ENCODE measurements around the gene LINGO1. TPM values are rescaled to one million over a fixed set of nuclear protein-coding genes. Genes with fewer than 3 reads are reported as not detected.

Gene LINGO1
- total and polyA plus RNA-seq, 9 of the 15 experiments (the other 6 are each of a cell fraction or from before 2014, with no cell fraction given), result 0.07 to 15.3 (median 2.1) TPM

- H3K27ac ChIP-seq (ENCODE audit: extremely low read depth, low read depth, low read length), result peak overlapping the region; percentile 86
- H3K36me3 ChIP-seq (ENCODE audit: control insufficient read depth, insufficient read depth, low read length), result no peaks in the 10 kb centered on the region; the same call in 2 of the 3 replicates
- H3K27me3 ChIP-seq (ENCODE audit: control insufficient read depth in 2 of 2, insufficient read depth in 2 of 2, low read length in 2 of 2), result no peaks in the 10 kb centered on the region
- H2AFZ ChIP-seq (ENCODE audit: low read depth, low read length), result peak overlapping the region; percentile 89; the same call in 1 of the 2 replicates
- no peak for DNase-seq (ENCODE audit: extremely low read depth in 1 of 4, low spot score in 3 of 4)
- peaks cover 44 to 70% of the 10 kb centered on the region in 2 experiments for H3K4me1 ChIP-seq (replicated peaks in 1 of 2; ENCODE audit: control insufficient read depth in 2 of 2, insufficient read depth in 2 of 2, low read length in 2 of 2)
- ATAC-seq, result no peak
- H3K4me3 ChIP-seq, result no peak overlapping the region
- H4K20me1 ChIP-seq (replicated peaks; ENCODE audit: control insufficient read depth, insufficient read depth, low read length), result no peaks in the 10 kb centered on the region
- 88% methylated on average over 4 of the region's 4 CpGs for WGBS (ENCODE audit: insufficient coverage, low coverage, missing lambda C conversion rate)
- FAIRE-seq, result no peak
- POLR2A ChIA-PET, result interaction anchor here (0.6 kb wide), 1 partner anchor 45 kb away, joined by 3 read pairs; no protein-coding TSS in a partner anchor
- peaks cover 27% of the 10 kb centered on the region; the same call in 2 of the 3 replicates for H3K79me2 ChIP-seq (ENCODE audit: control insufficient read depth, insufficient read depth, low read length)
- in situ Hi-C loops (cut with MboI) (no loop called here), intact Hi-C loops (cut with micrococcal nuclease) (no loop called here)
- peak overlapping the region; percentile 76; the same call in 1 of the 2 replicates for H3K4me2 ChIP-seq (ENCODE audit: insufficient read depth, low read length)
- no peaks in the 10 kb centered on the region for H3K9me1 ChIP-seq (ENCODE audit: control insufficient read depth, insufficient read depth, low read length)
- peak overlapping the region; percentile 72 to 81 for H3K9ac ChIP-seq (ENCODE audit: insufficient read depth in 1 of 2, low read depth in 2 of 2, low read length in 2 of 2)
- CTCF ChIA-PET (ENCODE audit: low intra/inter-chr PET ratio), result no interaction called here
- BruUV-seq (replicated peaks), result no TSS peak
- H3K9me3 ChIP-seq (replicated peaks; ENCODE audit: control insufficient read depth, insufficient read depth, low read depth, low read length), result no peaks in the 10 kb centered on the region
- TF ChIP-seq ZNF239 (CRISPR knock-in tag; IDR thresholded peaks at IDR 0.05), result no peak
- TF ChIP-seq HIVEP1 (CRISPR knock-in tag; IDR thresholded peaks at IDR 0.05), result no peak
- TF ChIP-seq CBX1 (IDR thresholded peaks at IDR 0.05; ENCODE audit: low read depth), result peak; percentile 43; the same call in 1 of the 2 replicates
- no peak for TF ChIP-seq ZNF280A (IDR thresholded peaks at IDR 0.05; ENCODE audit: low read depth, partially characterized antibody)
- no peak for TF ChIP-seq U2AF2 (optimal IDR thresholded peaks at IDR 0.05; ENCODE audit: low read depth, low read length)
- TF ChIP-seq ZNF511 (CRISPR knock-in tag; IDR thresholded peaks at IDR 0.05), result 0 out of 2 replicates have a peak, but pooled peaks have one; percentile 37
- no peak for TF ChIP-seq SNAPC5 (CRISPR knock-in tag; IDR thresholded peaks at IDR 0.05)
- TF ChIP-seq NR2F6 (CRISPR knock-in tag; IDR thresholded peaks at IDR 0.05), result no peak
- TF ChIP-seq NFIC (IDR thresholded peaks at IDR 0.05), result no peak
- TF ChIP-seq ZNF644 (tag; IDR thresholded peaks at IDR 0.05; ENCODE audit: low read depth), result no peak
- TF ChIP-seq ZNF583 (CRISPR knock-in tag; IDR thresholded peaks at IDR 0.05), result no peak
- peak; percentile 90 for TF ChIP-seq BCOR (IDR thresholded peaks at IDR 0.05)
- no peak for TF ChIP-seq FOSL1 (tag; conservative IDR thresholded peaks at IDR 0.05)
- TF ChIP-seq ADNP (tag; IDR thresholded peaks at IDR 0.05), result peak; percentile 55
- no peak for TF ChIP-seq ZNF589 (CRISPR knock-in tag; IDR thresholded peaks at IDR 0.05; ENCODE audit: low read depth)
- no peak for TF ChIP-seq KDM2B (CRISPR knock-in tag; IDR thresholded peaks at IDR 0.05)
- no peak for TF ChIP-seq NFIX (CRISPR knock-in tag; IDR thresholded peaks at IDR 0.05; ENCODE audit: low read depth)
- TF ChIP-seq SMAD4 (CRISPR knock-in tag; conservative IDR thresholded peaks at IDR 0.05), result no peak
- no peak for TF ChIP-seq POLR3G (IDR thresholded peaks at IDR 0.05; ENCODE audit: extremely low read depth, insufficient read length, insufficient replicate concordance)
- TF ChIP-seq PHB (CRISPR knock-in tag; IDR thresholded peaks at IDR 0.05), result no peak
- no peak for TF ChIP-seq CBX8 (IDR thresholded peaks at IDR 0.05; ENCODE audit: borderline replicate concordance, extremely low read depth, low read depth, low read length, poor library complexity, severe bottlenecking)
- TF ChIP-seq RCOR1 (IDR thresholded peaks at IDR 0.05; ENCODE audit: borderline replicate concordance in 1 of 2, low read depth in 2 of 2, low read length in 2 of 2), result no peak
- no peak for TF ChIP-seq TCF7L2 (IDR thresholded peaks at IDR 0.05; ENCODE audit: low read depth, low read length)
These were observed 11.6 kb downstream of the LINGO1 start for GRCh38 chr15:77620960-77621647.
